GM18505 (cell line): ENCODE measurements around the gene OR7G2.
"Not testable (repeated sequence)": the region's sequence is repeated elsewhere in the genome, so short reads cannot be mapped to it uniquely, and the experiment has no call there.

Source experiments
- ATAC-seq: cut with Tn5 transposase; IDR thresholded peaks from one replicate; pipeline ENCODE4 v1.9.1; 2021; ENCODE audit not compliant: unreplicated experiment
- POLR2A ChIP-seq: IDR thresholded peaks from 4 replicates; pipeline ENCODE4 v1.6.1; 2011; ENCODE audit warnings: borderline replicate concordance; ENCODE audit not compliant: insufficient read depth, insufficient read length; ENCODE audit errors: extremely low read depth

Gene OR7G2

GRCh38 chr19:9060564-9061340, 46.5 kb downstream of the OR7G2 start:
- ATAC-seq, result no peak
- no peak for TF ChIP-seq POLR2A

GRCh38 chr19:9058905-9059667, 48.2 kb downstream of the OR7G2 start:
- TF ChIP-seq POLR2A, result no peak
- no peak for ATAC-seq

- no peak for ATAC-seq
- TF ChIP-seq POLR2A, result no peak
These were observed 49.6 kb downstream of the OR7G2 start for GRCh38 chr19:9057505-9058258.

- not testable (repeated sequence) for ATAC-seq
These were observed 51.1 kb downstream of the OR7G2 start for GRCh38 chr19:9056131-9056530.

GRCh38 chr19:9054765-9055164, 52.5 kb downstream of the OR7G2 start:
- no peak for TF ChIP-seq POLR2A
- no peak for ATAC-seq

- ATAC-seq, result no peak
- TF ChIP-seq POLR2A, result no peak
These were observed 53.1 kb downstream of the OR7G2 start for GRCh38 chr19:9054207-9054606.

- ATAC-seq, result not testable (repeated sequence)
These were observed 53.6 kb downstream of the OR7G2 start for GRCh38 chr19:9053674-9054073.

- no peak for TF ChIP-seq POLR2A
- ATAC-seq, result no peak
These were observed 54.4 kb downstream of the OR7G2 start for GRCh38 chr19:9052894-9053293.
